HepG2 (cell line): ENCODE measurements around the gene NSMCE3. TPM values are rescaled to one million over a fixed set of nuclear protein-coding genes. Genes with fewer than 3 reads are reported as not detected.

Experiments
- ATAC-seq: fragments of 200-7000 bp; cut with Tn5 transposase; 3 replicates; pipeline ENCODE4 v1.9.1; 2020; ENCODE audit warnings: mild to moderate bottlenecking, moderate library complexity
- BruUV-seq: library from RNA; stranded (reverse); fragments of 400-500 nt; replicated peaks from 2 replicates; lab custom pipeline; 2021; lab: Mats Ljungman, UMichigan
- CTCF ChIA-PET: fragments of 300-600 bp; formaldehyde crosslinking; extraction: SDS; loops from one replicate; lab custom pipeline; 2021; ENCODE audit warnings: low total read pairs, inconsistent platforms, low intra/inter-chr PET ratio; lab: Yijun Ruan, JAX
- POLR2A ChIA-PET: fragments of 350-600 bp; sonication (Branson Sonifier 250); formaldehyde crosslinking; loops from one replicate; lab custom pipeline; 2020; ENCODE audit warnings: antibody characterized with exemption, inconsistent platforms; lab: Yijun Ruan, JAX
- DNase-seq: peaks from one replicate; pipeline ENCODE4 v3.0.0-alpha.2; 2015; ENCODE audit warnings: low spot score
- FAIRE-seq: peaks from 3 replicates; lab custom pipeline; 2011; peaks lifted over from hg19 to GRCh38; lab: Jason Lieb, UNC
- H2AFZ ChIP-seq: one replicate; pipeline ENCODE4 v1.6.1; 2011; ENCODE audit warnings: low read length, inconsistent platforms
- H3K27ac ChIP-seq: fragments of 300-600 bp; 3 replicates; pipeline ENCODE4 v1.8.0; 2011; ENCODE audit warnings: mixed run types, mild to moderate bottlenecking, mixed read lengths, low read length, inconsistent platforms; ENCODE audit not compliant: insufficient read depth; ENCODE audit errors: extremely low read length
- H3K27me3 ChIP-seq, 2 experiments: fragments of 200-600 bp in 1 of 2; 2 replicates in 1 of 2; 3 replicates in 1 of 2; pipeline versions ENCODE4 v1.6.0 to v1.8.0; 2011; ENCODE audit warnings: low read length in 2 of 2, mild to moderate bottlenecking in 2 of 2, moderate library complexity in 2 of 2, inconsistent platforms in 1 of 2; ENCODE audit not compliant: insufficient read depth in 2 of 2, control insufficient read depth in 1 of 2
- H3K36me3 ChIP-seq, 2 experiments: fragments of 200-600 bp in 1 of 2; replicated peaks in 1 of 2; 2 replicates in 1 of 2; 3 replicates in 1 of 2; pipeline versions ENCODE4 v1.5.1 to v1.8.0; 2011; ENCODE audit warnings: low read length in 2 of 2, inconsistent platforms in 1 of 2; ENCODE audit not compliant: insufficient read depth in 2 of 2, control insufficient read depth in 1 of 2
- H3K4me1 ChIP-seq: 2 replicates; pipeline ENCODE4 v1.5.1; 2012; ENCODE audit warnings: low read length, inconsistent platforms; ENCODE audit not compliant: insufficient read depth
- H3K4me2 ChIP-seq: 2 replicates; pipeline ENCODE4 v1.6.0; 2011; ENCODE audit warnings: low read depth, low read length, inconsistent platforms
- H3K4me3 ChIP-seq, 3 experiments: fragments of 200-600 bp in 1 of 3; sonication (generic), shearing (Covaris generic) in 1 of 3; replicated peaks in 1 of 3; 2 replicates each; pipeline ENCODE4 v1.5.1; 2011 to 2016; ENCODE audit warnings: low read length in 3 of 3, inconsistent platforms in 2 of 3, low read depth in 2 of 3, mild to moderate bottlenecking in 2 of 3, control low read depth in 1 of 3, mixed read lengths in 1 of 3; ENCODE audit not compliant: insufficient read depth in 1 of 3
- H3K79me2 ChIP-seq: one replicate; pipeline ENCODE4 v1.6.1; 2011; ENCODE audit warnings: low read length, inconsistent platforms; ENCODE audit not compliant: insufficient read depth
- H3K9ac ChIP-seq: 2 replicates; pipeline ENCODE4 v1.6.0; 2011; ENCODE audit warnings: mild to moderate bottlenecking, low read depth, low read length, inconsistent platforms; ENCODE audit not compliant: insufficient read depth
- H3K9me3 ChIP-seq: 2 replicates; pipeline ENCODE4 v1.5.1; 2012; ENCODE audit warnings: mild to moderate bottlenecking, low read length
- H4K20me1 ChIP-seq: 2 replicates; pipeline ENCODE4 v1.6.0; 2011; ENCODE audit warnings: inconsistent platforms, mild to moderate bottlenecking, low read length, moderate library complexity; ENCODE audit not compliant: insufficient read depth
- ASH2L ChIP-seq: fragments of 300-600, 200-600 bp; sonication (generic); IDR thresholded peaks from 2 replicates; pipeline ENCODE4 v1.7.0; 2017; ENCODE audit warnings: low read depth, mild to moderate bottlenecking, moderate library complexity, mixed read lengths, low read length; ENCODE audit not compliant: insufficient read length
- CEBPG ChIP-seq: IDR thresholded peaks from 2 replicates; pipeline ENCODE4 v1.6.1; 2016
- CHD4 ChIP-seq: fragments of 200-600 bp; sonication (generic); IDR thresholded peaks from 2 replicates; pipeline ENCODE4 v1.7.0; 2017; ENCODE audit warnings: mild to moderate bottlenecking, low read length, borderline replicate concordance
- KLF13 ChIP-seq: sonication (generic); formaldehyde crosslinking; IDR thresholded peaks from 2 replicates; pipeline ENCODE4 v1.4.0; 2020; ENCODE audit warnings: mild to moderate bottlenecking, missing genetic modification reagents
- SMC3 ChIP-seq: IDR thresholded peaks from 2 replicates; pipeline ENCODE4 v1.6.1; 2011; ENCODE audit warnings: low read length, improper control_type of control experiment
- SP2 ChIP-seq: sonication (generic); formaldehyde crosslinking; IDR thresholded peaks from 2 replicates; pipeline ENCODE4 v1.5.1; 2020; ENCODE audit warnings: mild to moderate bottlenecking, missing genetic modification reagents
- STAT5B ChIP-seq: sonication (generic); formaldehyde crosslinking; IDR thresholded peaks from 2 replicates; pipeline ENCODE4 v1.4.0; 2020; ENCODE audit warnings: missing genetic modification reagents
- ZBTB7A ChIP-seq: sonication (generic); formaldehyde crosslinking; IDR thresholded peaks from 2 replicates; pipeline ENCODE4 v1.8.0; 2022; ENCODE audit warnings: mild to moderate bottlenecking, missing genetic modification reagents
- ZNF160 ChIP-seq: sonication (generic); formaldehyde crosslinking; IDR thresholded peaks from 2 replicates; pipeline ENCODE4 v1.8.0; 2022; ENCODE audit warnings: mild to moderate bottlenecking, inconsistent platforms, missing genetic modification reagents
- ZNF180 ChIP-seq: sonication (generic); formaldehyde crosslinking; IDR thresholded peaks from 2 replicates; pipeline ENCODE4 v1.4.0; 2020; ENCODE audit warnings: low read depth, missing genetic modification reagents, borderline replicate concordance
- ZNF674 ChIP-seq: sonication (generic); formaldehyde crosslinking; IDR thresholded peaks from 2 replicates; pipeline ENCODE4 v1.5.0; 2020; ENCODE audit warnings: low read depth, mild to moderate bottlenecking, missing genetic modification reagents
- ZNF850 ChIP-seq: sonication (generic); formaldehyde crosslinking; conservative IDR thresholded peaks from 2 replicates; pipeline ENCODE4 v1.9.0; 2021; ENCODE audit warnings: mild to moderate bottlenecking, missing genetic modification reagents
- ZSCAN31 ChIP-seq: sonication (generic); formaldehyde crosslinking; IDR thresholded peaks from 2 replicates; pipeline ENCODE4 v1.5.0; 2020; ENCODE audit warnings: low read depth, mild to moderate bottlenecking, missing genetic modification reagents
- WGBS: methylation state at CpG from one replicate; pipeline ENCODE4 v1.1.6; 2017; ENCODE audit warnings: low lambda C conversion rate; 5-methylcytosine and 5-hydroxymethylcytosine counted together
- in situ Hi-C: cut with HindIII; loops from 2 replicates; pipeline ENCODE4 v1.10.0; 2017; ENCODE audit warnings: low pct_unique_long_range_greater_than_20kb; ENCODE audit not compliant: extremely low pct_ligation_motif_present
- intact Hi-C: fragments of 100-400 bp; cut with micrococcal nuclease; formaldehyde crosslinking; loops from one replicate; pipeline ENCODE4 v1.10.0; 2022; ENCODE audit not compliant: unreplicated experiment
- polyA plus RNA-seq, 8 experiments: library from polyadenylated mRNA; depleted of rRNA in 3 of 8; stranded (reverse) in 7 of 8; unstranded in 1 of 8; fragments of >200 nt; fragmentation: Illumina TruSeq in 4 of 8; extraction: Trizol in 4 of 8; gene quantifications; 2 replicates each; pipeline versions ENCODE4 v1.2.1 to v1.2.3, GENCODE V29; 2011 to 2016; ENCODE audit warnings: low read depth in 4 of 8, missing spikeins in 1 of 8, mixed read lengths in 1 of 8; ENCODE audit not compliant: insufficient read depth in 1 of 8
- total RNA-seq, 5 experiments: library from RNA; depleted of rRNA; stranded (reverse); fragments of >200 nt; fragmentation: Illumina TruSeq; extraction: Trizol; gene quantifications; 2 replicates each; pipeline ENCODE4 v1.2.3, GENCODE V29; 2016; ENCODE audit warnings: low read depth in 1 of 5
- TF ChIP-seq, protein P1 (sequence below): sonication (generic); formaldehyde crosslinking; IDR thresholded peaks from 2 replicates; pipeline ENCODE4 v1.8.1; 2023; ENCODE audit warnings: mild to moderate bottlenecking, missing genetic modification reagents
- TF ChIP-seq, protein P2 (sequence below): sonication (generic); formaldehyde crosslinking; IDR thresholded peaks from 2 replicates; pipeline ENCODE4 v1.4.0; 2020; ENCODE audit warnings: missing genetic modification reagents
- TF ChIP-seq, protein P3 (sequence below): IDR thresholded peaks from 2 replicates; pipeline ENCODE4 v1.6.1; 2016; ENCODE audit warnings: low read depth, borderline replicate concordance
- TF ChIP-seq, protein P4 (sequence below): sonication (generic); formaldehyde crosslinking; IDR thresholded peaks from 2 replicates; pipeline ENCODE4 v1.9.0; 2021; ENCODE audit warnings: missing genetic modification reagents, borderline replicate concordance

Gene NSMCE3
- total and polyA plus RNA-seq, 2 of the 13 experiments (the other 11 are each of a cell fraction or from before 2014, with no cell fraction given) = 3.0 to 3.7 TPM

GRCh38 chr15:29309139-29309538, 39.5 kb upstream of the NSMCE3 start:
- H3K27me3 ChIP-seq = peaks cover 0 to 13% of the 10 kb centered on the region in 2 experiments; a peak in 1 of 5 replicates
- H4K20me1 ChIP-seq = no peaks in the 10 kb centered on the region
- no peak overlapping the region for H3K27ac ChIP-seq
- FAIRE-seq (no peak), DNase-seq (no peak), ATAC-seq (no peak)
- H3K4me3 ChIP-seq = no peak overlapping the region
- H3K36me3 ChIP-seq = no peaks in the 10 kb centered on the region
- H3K4me2 ChIP-seq = no peak overlapping the region
- ChIA-PET CTCF (no interaction called here), POLR2A (no interaction called here)
- H2AFZ ChIP-seq = no peak overlapping the region
- no peaks in the 10 kb centered on the region for H3K9me3 ChIP-seq
- in situ Hi-C loops (no loop called here), intact Hi-C loops (no loop called here)
- no peak overlapping the region for H3K9ac ChIP-seq
- WGBS = 46% methylated on average over 5 of the region's 5 CpGs
- H3K79me2 ChIP-seq = no peaks in the 10 kb centered on the region
- TF ChIP-seq ZNF180 = no peak
- TF ChIP-seq SMC3 = no peak
- TF ChIP-seq KLF13 (CRISPR knock-in tag) = no peak
- TF ChIP-seq STAT5B (CRISPR knock-in tag) = no peak
- TF ChIP-seq, protein P1, sequence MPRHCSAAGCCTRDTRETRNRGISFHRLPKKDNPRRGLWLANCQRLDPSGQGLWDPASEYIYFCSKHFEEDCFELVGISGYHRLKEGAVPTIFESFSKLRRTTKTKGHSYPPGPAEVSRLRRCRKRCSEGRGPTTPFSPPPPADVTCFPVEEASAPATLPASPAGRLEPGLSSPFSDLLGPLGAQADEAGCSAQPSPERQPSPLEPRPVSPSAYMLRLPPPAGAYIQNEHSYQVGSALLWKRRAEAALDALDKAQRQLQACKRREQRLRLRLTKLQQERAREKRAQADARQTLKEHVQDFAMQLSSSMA (CRISPR knock-in tag) = no peak
- TF ChIP-seq, protein P2, sequence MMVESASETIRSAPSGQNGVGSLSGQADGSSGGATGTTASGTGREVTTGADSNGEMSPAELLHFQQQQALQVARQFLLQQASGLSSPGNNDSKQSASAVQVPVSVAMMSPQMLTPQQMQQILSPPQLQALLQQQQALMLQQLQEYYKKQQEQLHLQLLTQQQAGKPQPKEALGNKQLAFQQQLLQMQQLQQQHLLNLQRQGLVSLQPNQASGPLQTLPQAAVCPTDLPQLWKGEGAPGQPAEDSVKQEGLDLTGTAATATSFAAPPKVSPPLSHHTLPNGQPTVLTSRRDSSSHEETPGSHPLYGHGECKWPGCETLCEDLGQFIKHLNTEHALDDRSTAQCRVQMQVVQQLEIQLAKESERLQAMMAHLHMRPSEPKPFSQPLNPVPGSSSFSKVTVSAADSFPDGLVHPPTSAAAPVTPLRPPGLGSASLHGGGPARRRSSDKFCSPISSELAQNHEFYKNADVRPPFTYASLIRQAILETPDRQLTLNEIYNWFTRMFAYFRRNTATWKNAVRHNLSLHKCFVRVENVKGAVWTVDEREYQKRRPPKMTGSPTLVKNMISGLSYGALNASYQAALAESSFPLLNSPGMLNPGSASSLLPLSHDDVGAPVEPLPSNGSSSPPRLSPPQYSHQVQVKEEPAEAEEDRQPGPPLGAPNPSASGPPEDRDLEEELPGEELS (CRISPR knock-in tag) = no peak
- no peak for TF ChIP-seq CEBPG (CRISPR knock-in tag)
- no peak for TF ChIP-seq ZSCAN31
- TF ChIP-seq ZBTB7A (CRISPR knock-in tag) = no peak
- no peak for TF ChIP-seq SP2
- no peak for TF ChIP-seq ASH2L
- TF ChIP-seq, protein P3, sequence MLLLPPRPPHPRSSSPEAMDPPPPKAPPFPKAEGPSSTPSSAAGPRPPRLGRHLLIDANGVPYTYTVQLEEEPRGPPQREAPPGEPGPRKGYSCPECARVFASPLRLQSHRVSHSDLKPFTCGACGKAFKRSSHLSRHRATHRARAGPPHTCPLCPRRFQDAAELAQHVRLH (CRISPR knock-in tag) = no peak
- TF ChIP-seq ZNF850 (CRISPR knock-in tag) = no peak
- TF ChIP-seq ZNF674 = no peak
- TF ChIP-seq, protein P4, sequence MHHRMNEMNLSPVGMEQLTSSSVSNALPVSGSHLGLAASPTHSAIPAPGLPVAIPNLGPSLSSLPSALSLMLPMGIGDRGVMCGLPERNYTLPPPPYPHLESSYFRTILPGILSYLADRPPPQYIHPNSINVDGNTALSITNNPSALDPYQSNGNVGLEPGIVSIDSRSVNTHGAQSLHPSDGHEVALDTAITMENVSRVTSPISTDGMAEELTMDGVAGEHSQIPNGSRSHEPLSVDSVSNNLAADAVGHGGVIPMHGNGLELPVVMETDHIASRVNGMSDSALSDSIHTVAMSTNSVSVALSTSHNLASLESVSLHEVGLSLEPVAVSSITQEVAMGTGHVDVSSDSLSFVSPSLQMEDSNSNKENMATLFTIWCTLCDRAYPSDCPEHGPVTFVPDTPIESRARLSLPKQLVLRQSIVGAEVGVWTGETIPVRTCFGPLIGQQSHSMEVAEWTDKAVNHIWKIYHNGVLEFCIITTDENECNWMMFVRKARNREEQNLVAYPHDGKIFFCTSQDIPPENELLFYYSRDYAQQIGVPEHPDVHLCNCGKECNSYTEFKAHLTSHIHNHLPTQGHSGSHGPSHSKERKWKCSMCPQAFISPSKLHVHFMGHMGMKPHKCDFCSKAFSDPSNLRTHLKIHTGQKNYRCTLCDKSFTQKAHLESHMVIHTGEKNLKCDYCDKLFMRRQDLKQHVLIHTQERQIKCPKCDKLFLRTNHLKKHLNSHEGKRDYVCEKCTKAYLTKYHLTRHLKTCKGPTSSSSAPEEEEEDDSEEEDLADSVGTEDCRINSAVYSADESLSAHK (CRISPR knock-in tag) = no peak
- TF ChIP-seq ZNF160 (CRISPR knock-in tag) = no peak
- TF ChIP-seq CHD4 = no peak
- H3K4me1 ChIP-seq = no peaks in the 10 kb centered on the region
- no TSS peak for BruUV-seq
